HepG2 (cell line): ENCODE data around the gene FHDC1. TPM values are rescaled to one million over a fixed set of nuclear protein-coding genes. Genes with fewer than 3 reads are reported as not detected.

Experiments used
- ATAC-seq: fragments of 200-7000 bp; cut with Tn5 transposase; 3 replicates; pipeline ENCODE4 v1.9.1; 2020; ENCODE audit warnings: mild to moderate bottlenecking, moderate library complexity
- Bru-seq: library from RNA; stranded (reverse); fragments of 400-500 nt; gene quantifications from one replicate; lab custom pipeline; 2021; lab: Mats Ljungman, UMichigan
- BruChase-seq, 2 experiments: library from RNA; stranded (reverse); fragments of 400-500 nt; gene quantifications; one replicate each; lab custom pipeline; 2021; lab: Mats Ljungman, UMichigan
- BruUV-seq: library from RNA; stranded (reverse); fragments of 400-500 nt; replicated peaks from 2 replicates; lab custom pipeline; 2021; lab: Mats Ljungman, UMichigan
- CTCF ChIA-PET: fragments of 300-600 bp; formaldehyde crosslinking; extraction: SDS; loops from one replicate; lab custom pipeline; 2021; ENCODE audit warnings: low total read pairs, inconsistent platforms, low intra/inter-chr PET ratio; lab: Yijun Ruan, JAX
- POLR2A ChIA-PET: fragments of 350-600 bp; sonication (Branson Sonifier 250); formaldehyde crosslinking; loops from one replicate; lab custom pipeline; 2020; ENCODE audit warnings: antibody characterized with exemption, inconsistent platforms; lab: Yijun Ruan, JAX
- DNase-seq: peaks from one replicate; pipeline ENCODE4 v3.0.0-alpha.2; 2015; ENCODE audit warnings: low spot score
- FAIRE-seq: peaks from 3 replicates; lab custom pipeline; 2011; peaks lifted over from hg19 to GRCh38; lab: Jason Lieb, UNC
- H2AFZ ChIP-seq: one replicate; pipeline ENCODE4 v1.6.1; 2011; ENCODE audit warnings: low read length, inconsistent platforms
- H3K27ac ChIP-seq: fragments of 300-600 bp; 3 replicates; pipeline ENCODE4 v1.8.0; 2011; ENCODE audit warnings: mixed run types, mild to moderate bottlenecking, mixed read lengths, low read length, inconsistent platforms; ENCODE audit not compliant: insufficient read depth; ENCODE audit errors: extremely low read length
- H3K27me3 ChIP-seq, 2 experiments: fragments of 200-600 bp in 1 of 2; 2 replicates in 1 of 2; 3 replicates in 1 of 2; pipeline versions ENCODE4 v1.6.0 to v1.8.0; 2011; ENCODE audit warnings: low read length in 2 of 2, mild to moderate bottlenecking in 2 of 2, moderate library complexity in 2 of 2, inconsistent platforms in 1 of 2; ENCODE audit not compliant: insufficient read depth in 2 of 2, control insufficient read depth in 1 of 2
- H3K36me3 ChIP-seq, 2 experiments: fragments of 200-600 bp in 1 of 2; replicated peaks in 1 of 2; 2 replicates in 1 of 2; 3 replicates in 1 of 2; pipeline versions ENCODE4 v1.5.1 to v1.8.0; 2011; ENCODE audit warnings: low read length in 2 of 2, inconsistent platforms in 1 of 2; ENCODE audit not compliant: insufficient read depth in 2 of 2, control insufficient read depth in 1 of 2
- H3K4me1 ChIP-seq: 2 replicates; pipeline ENCODE4 v1.5.1; 2012; ENCODE audit warnings: low read length, inconsistent platforms; ENCODE audit not compliant: insufficient read depth
- H3K4me2 ChIP-seq: 2 replicates; pipeline ENCODE4 v1.6.0; 2011; ENCODE audit warnings: low read depth, low read length, inconsistent platforms
- H3K4me3 ChIP-seq, 3 experiments: fragments of 200-600 bp in 1 of 3; sonication (generic), shearing (Covaris generic) in 1 of 3; replicated peaks in 1 of 3; 2 replicates each; pipeline ENCODE4 v1.5.1; 2011 to 2016; ENCODE audit warnings: low read length in 3 of 3, inconsistent platforms in 2 of 3, low read depth in 2 of 3, mild to moderate bottlenecking in 2 of 3, control low read depth in 1 of 3, mixed read lengths in 1 of 3; ENCODE audit not compliant: insufficient read depth in 1 of 3
- H3K79me2 ChIP-seq: one replicate; pipeline ENCODE4 v1.6.1; 2011; ENCODE audit warnings: low read length, inconsistent platforms; ENCODE audit not compliant: insufficient read depth
- H3K9ac ChIP-seq: 2 replicates; pipeline ENCODE4 v1.6.0; 2011; ENCODE audit warnings: mild to moderate bottlenecking, low read depth, low read length, inconsistent platforms; ENCODE audit not compliant: insufficient read depth
- H3K9me3 ChIP-seq: 2 replicates; pipeline ENCODE4 v1.5.1; 2012; ENCODE audit warnings: mild to moderate bottlenecking, low read length
- H4K20me1 ChIP-seq: 2 replicates; pipeline ENCODE4 v1.6.0; 2011; ENCODE audit warnings: inconsistent platforms, mild to moderate bottlenecking, low read length, moderate library complexity; ENCODE audit not compliant: insufficient read depth
- BCL3 ChIP-seq: sonication (generic); formaldehyde crosslinking; IDR thresholded peaks from 2 replicates; pipeline ENCODE4 v1.5.1; 2020; ENCODE audit warnings: mild to moderate bottlenecking, missing genetic modification reagents, moderate library complexity
- HDAC1 ChIP-seq: sonication (generic); formaldehyde crosslinking; IDR thresholded peaks from 2 replicates; pipeline ENCODE4 v1.5.1; 2020; ENCODE audit warnings: mild to moderate bottlenecking, missing genetic modification reagents
- MYC ChIP-seq: sonication (generic); formaldehyde crosslinking; IDR thresholded peaks from 2 replicates; pipeline ENCODE4 v1.9.0; 2021; ENCODE audit warnings: missing genetic modification reagents, borderline replicate concordance
- NFKBIZ ChIP-seq: IDR thresholded peaks from 2 replicates; pipeline ENCODE4 v1.6.1; 2018; ENCODE audit warnings: missing genetic modification reagents, missing compliant biosample characterization
- XRCC5 ChIP-seq: fragments of 200-400 bp; formaldehyde crosslinking; optimal IDR thresholded peaks from 2 replicates; pipeline ENCODE3; 2017; ENCODE audit warnings: mild to moderate bottlenecking, low read length
- ZNF12 ChIP-seq: sonication (generic); formaldehyde crosslinking; IDR thresholded peaks from 2 replicates; pipeline ENCODE4 v1.5.0; 2020; ENCODE audit warnings: missing genetic modification reagents
- ZNF563 ChIP-seq: sonication (generic); formaldehyde crosslinking; IDR thresholded peaks from 2 replicates; pipeline ENCODE4 v1.8.0; 2022; ENCODE audit warnings: mild to moderate bottlenecking, moderate library complexity, missing genetic modification reagents
- WGBS: methylation state at CpG from one replicate; pipeline ENCODE4 v1.1.6; 2017; ENCODE audit warnings: low lambda C conversion rate; 5-methylcytosine and 5-hydroxymethylcytosine counted together
- in situ Hi-C: cut with HindIII; loops from 2 replicates; pipeline ENCODE4 v1.10.0; 2017; ENCODE audit warnings: low pct_unique_long_range_greater_than_20kb; ENCODE audit not compliant: extremely low pct_ligation_motif_present
- intact Hi-C: fragments of 100-400 bp; cut with micrococcal nuclease; formaldehyde crosslinking; loops from one replicate; pipeline ENCODE4 v1.10.0; 2022; ENCODE audit not compliant: unreplicated experiment
- long read RNA-seq, 2 experiments: library from RNA in 1 of 2; library from polyadenylated mRNA in 1 of 2; stranded (forward) in 1 of 2; unstranded in 1 of 2; transcript quantifications; one replicate each; pipeline ENCODE4 v2.0.0, GENCODE V29; 2019 to 2022
- polyA minus RNA-seq, 3 experiments: library from RNA; depleted of rRNA, polyadenylated mRNA; stranded (reverse); fragments of >200 nt; gene quantifications; 2 replicates each; pipeline ENCODE4 v1.2.3, GENCODE V29; 2011; ENCODE audit warnings: low replicate concordance in 1 of 3
- polyA plus RNA-seq, 8 experiments: library from polyadenylated mRNA; depleted of rRNA in 3 of 8; stranded (reverse) in 7 of 8; unstranded in 1 of 8; fragments of >200 nt; fragmentation: Illumina TruSeq in 4 of 8; extraction: Trizol in 4 of 8; gene quantifications; 2 replicates each; pipeline versions ENCODE4 v1.2.1 to v1.2.3, GENCODE V29; 2011 to 2016; ENCODE audit warnings: low read depth in 4 of 8, missing spikeins in 1 of 8, mixed read lengths in 1 of 8; ENCODE audit not compliant: insufficient read depth in 1 of 8
- total RNA-seq, 5 experiments: library from RNA; depleted of rRNA; stranded (reverse); fragments of >200 nt; fragmentation: Illumina TruSeq; extraction: Trizol; gene quantifications; 2 replicates each; pipeline ENCODE4 v1.2.3, GENCODE V29; 2016; ENCODE audit warnings: low read depth in 1 of 5
- TF ChIP-seq, protein P1 (sequence below): sonication (generic); formaldehyde crosslinking; IDR thresholded peaks from 2 replicates; pipeline ENCODE4 v1.4.0; 2020; ENCODE audit warnings: missing genetic modification reagents, borderline replicate concordance

The FHDC1 gene, protein sequence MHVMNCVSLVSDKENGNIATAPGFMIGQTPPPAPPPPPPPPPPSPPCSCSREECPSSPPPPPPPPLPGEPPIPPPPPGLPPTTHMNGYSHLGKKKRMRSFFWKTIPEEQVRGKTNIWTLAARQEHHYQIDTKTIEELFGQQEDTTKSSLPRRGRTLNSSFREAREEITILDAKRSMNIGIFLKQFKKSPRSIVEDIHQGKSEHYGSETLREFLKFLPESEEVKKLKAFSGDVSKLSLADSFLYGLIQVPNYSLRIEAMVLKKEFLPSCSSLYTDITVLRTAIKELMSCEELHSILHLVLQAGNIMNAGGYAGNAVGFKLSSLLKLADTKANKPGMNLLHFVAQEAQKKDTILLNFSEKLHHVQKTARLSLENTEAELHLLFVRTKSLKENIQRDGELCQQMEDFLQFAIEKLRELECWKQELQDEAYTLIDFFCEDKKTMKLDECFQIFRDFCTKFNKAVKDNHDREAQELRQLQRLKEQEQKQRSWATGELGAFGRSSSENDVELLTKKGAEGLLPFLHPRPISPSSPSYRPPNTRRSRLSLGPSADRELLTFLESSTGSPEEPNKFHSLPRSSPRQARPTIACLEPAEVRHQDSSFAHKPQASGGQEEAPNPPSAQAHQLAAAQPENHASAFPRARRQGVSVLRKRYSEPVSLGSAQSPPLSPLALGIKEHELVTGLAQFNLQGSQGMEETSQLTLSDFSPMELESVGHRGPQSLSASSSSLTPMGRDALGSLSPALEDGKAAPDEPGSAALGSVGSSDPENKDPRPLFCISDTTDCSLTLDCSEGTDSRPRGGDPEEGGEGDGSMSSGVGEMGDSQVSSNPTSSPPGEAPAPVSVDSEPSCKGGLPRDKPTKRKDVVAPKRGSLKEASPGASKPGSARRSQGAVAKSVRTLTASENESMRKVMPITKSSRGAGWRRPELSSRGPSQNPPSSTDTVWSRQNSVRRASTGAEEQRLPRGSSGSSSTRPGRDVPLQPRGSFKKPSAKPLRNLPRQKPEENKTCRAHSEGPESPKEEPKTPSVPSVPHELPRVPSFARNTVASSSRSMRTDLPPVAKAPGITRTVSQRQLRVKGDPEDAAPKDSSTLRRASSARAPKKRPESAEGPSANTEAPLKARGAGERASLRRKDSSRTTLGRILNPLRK
- total RNA-seq (2016; rRNA removed; fragmentation: Illumina TruSeq; extraction: Trizol) (0.03 and 0.07 TPM in 2 replicates), polyA plus RNA-seq (2011; rRNA removed) (0.15 and 0.21 TPM in 2 replicates), polyA minus RNA-seq (2011; rRNA and poly(A)+ RNA removed; ENCODE audit: low replicate concordance) (0.16 and 0.23 TPM in 2 replicates), Bru-seq, nascent RNA (percentile 28 among the genes with signal in this experiment), BruChase-seq, experiment 1, labeled RNA remaining after a 6-hour chase (percentile 38 among the genes with signal in this experiment), BruChase-seq, experiment 2, labeled RNA remaining after a 2-hour chase (percentile 36 among the genes with signal in this experiment)
- total RNA-seq (2016; cell fraction: cytosol; rRNA removed; fragmentation: Illumina TruSeq; extraction: Trizol; ENCODE audit: low read depth), result not detected in 2 replicates
- total RNA-seq (2016; cell fraction: insoluble cytoplasmic fraction; rRNA removed; fragmentation: Illumina TruSeq; extraction: Trizol), result 0.03 and 0.04 TPM in 2 replicates
- total RNA-seq (2016; cell fraction: membrane; rRNA removed; fragmentation: Illumina TruSeq; extraction: Trizol), result 0.03 and 0.06 TPM in 2 replicates
- 0.12 and 0.19 TPM in 2 replicates for total RNA-seq (2016; cell fraction: nucleus; rRNA removed; fragmentation: Illumina TruSeq; extraction: Trizol)
- 0.04 and 0.06 TPM in 2 replicates for polyA plus RNA-seq (2011; cell fraction: cytosol; rRNA removed)
- 0.63 and 1.1 TPM in 2 replicates for polyA plus RNA-seq (2011; cell fraction: nucleus; rRNA removed)
- polyA plus RNA-seq (2012), result 0.13 and 0.61 TPM in 2 replicates
- polyA plus RNA-seq (2016; cell fraction: cytosol; fragmentation: Illumina TruSeq; extraction: Trizol; ENCODE audit: low read depth), result not detected in 2 replicates
- 0.04 TPM in 1 of 2 replicates, not detected in the other for polyA plus RNA-seq (2016; cell fraction: insoluble cytoplasmic fraction; fragmentation: Illumina TruSeq; extraction: Trizol; ENCODE audit: low read depth)
- polyA plus RNA-seq (2016; cell fraction: membrane; fragmentation: Illumina TruSeq; extraction: Trizol; ENCODE audit: low read depth), result 0.02 TPM in 1 of 2 replicates, not detected in the other
- polyA plus RNA-seq (2016; cell fraction: nucleus; fragmentation: Illumina TruSeq; extraction: Trizol; ENCODE audit: insufficient read depth, low read depth), result 0.45 TPM in 2 replicates
- not detected in 2 replicates for polyA minus RNA-seq (2011; cell fraction: cytosol; rRNA and poly(A)+ RNA removed)
- polyA minus RNA-seq (2011; cell fraction: nucleus; rRNA and poly(A)+ RNA removed), result 0.13 and 0.25 TPM in 2 replicates
- long read RNA-seq, experiment 1, result 0 reads
- long read RNA-seq, experiment 2, partial matches to known transcripts, result 0 of 1 reads
- long read RNA-seq, experiment 2, other reads (novel, unspliced or antisense), result 1 of 1 reads

DNA sequence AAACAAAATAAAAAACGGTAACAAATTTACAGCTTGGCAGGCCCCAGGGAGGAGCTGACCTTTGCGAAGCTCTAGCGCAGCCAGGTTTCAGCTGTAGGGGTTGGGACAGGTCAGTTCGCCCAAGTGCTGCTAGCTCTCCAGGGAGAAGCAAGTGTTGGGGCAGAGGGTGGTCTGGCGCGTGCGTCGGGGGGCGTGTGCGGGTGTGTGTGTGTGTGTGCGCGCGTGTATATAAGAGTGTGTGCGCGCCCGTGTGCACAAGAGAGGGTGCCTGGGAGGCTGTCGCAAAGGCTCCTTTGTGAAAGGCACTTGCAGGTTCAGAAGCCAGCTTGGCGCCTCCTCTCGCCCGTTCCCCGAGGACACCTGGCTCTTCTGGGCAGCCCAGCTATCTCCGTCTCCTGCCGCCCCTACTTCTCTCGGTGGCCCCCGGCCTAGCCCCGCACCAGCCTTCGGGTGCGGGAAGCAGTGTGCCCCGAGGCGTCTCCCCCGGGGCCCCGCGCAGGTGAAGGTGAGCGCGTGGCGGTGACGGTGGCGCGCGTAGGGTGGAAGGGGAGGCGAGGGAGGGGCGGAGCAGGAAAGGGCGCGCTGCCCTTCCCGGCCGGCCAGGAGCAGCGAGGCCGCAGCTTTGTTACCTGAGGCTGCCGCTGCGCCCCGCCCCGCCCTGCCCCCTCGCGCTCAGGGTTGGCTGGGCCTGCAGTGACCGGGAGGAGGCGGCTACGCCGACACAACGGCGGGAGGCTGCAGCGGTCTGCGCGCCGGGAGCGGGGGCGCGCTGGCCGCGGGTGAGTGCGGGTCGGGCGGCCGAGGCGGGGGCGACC, at the start of gene FHDC1:
FHDC1 (plus strand) TSS at position 693 of the 815 bp plus-strand sequence. CDS start 6,735 bp downstream, outside the sequence.
- Histone ChIP-seq H3K27me3 (peaks cover 7 to 50% of the 10 kb centered on the region in 2 experiments; a peak in 4 of 5 replicates), H2AFZ (no peak within 1 kb of the TSS), H3K4me3 (peak within 1 kb of the TSS; percentile 41 to 71 (median 59)), H3K4me1 (peaks cover 25% of the 10 kb centered on the region), H4K20me1 (no peaks in the 10 kb centered on the region), H3K9ac (0 out of 2 replicates have a peak within 1 kb of the TSS, but pooled peaks have one; percentile 15), H3K36me3 (no peaks in the 10 kb centered on the region), H3K27ac (no peak within 1 kb of the TSS), H3K9me3 (no peaks in the 10 kb centered on the region), H3K4me2 (peak within 1 kb of the TSS; percentile 79), H3K79me2 (no peaks in the 10 kb centered on the region)
- no TSS peak for BruUV-seq
- ChIA-PET POLR2A (no interaction called here), CTCF (no interaction called here)
- intact Hi-C loops (loop anchor here (5.0 kb wide), 1 partner anchor 191 kb away; no protein-coding TSS in a partner anchor), in situ Hi-C loops (no loop called here)
- ATAC-seq (peak; percentile 84), FAIRE-seq (no peak), DNase-seq (no peak)
- 2% methylated on average over 26 of the region's 75 CpGs for WGBS
- no peak for TF ChIP-seq ZNF12
- peak; percentile 53; the same call in 1 of the 2 replicates for TF ChIP-seq HDAC1 (CRISPR knock-in tag)
- peak; percentile 39 for TF ChIP-seq XRCC5
- TF ChIP-seq ZNF563 (CRISPR knock-in tag), result 0 out of 2 replicates have a peak, but pooled peaks have one; percentile 36
- 0 out of 2 replicates have a peak, but pooled peaks have one; percentile 23 for TF ChIP-seq BCL3 (CRISPR knock-in tag)
- TF ChIP-seq NFKBIZ (CRISPR knock-in tag), result no peak
- TF ChIP-seq MYC (CRISPR knock-in tag), result 0 out of 2 replicates have a peak, but pooled peaks have one; percentile 37
- TF ChIP-seq, protein P1, sequence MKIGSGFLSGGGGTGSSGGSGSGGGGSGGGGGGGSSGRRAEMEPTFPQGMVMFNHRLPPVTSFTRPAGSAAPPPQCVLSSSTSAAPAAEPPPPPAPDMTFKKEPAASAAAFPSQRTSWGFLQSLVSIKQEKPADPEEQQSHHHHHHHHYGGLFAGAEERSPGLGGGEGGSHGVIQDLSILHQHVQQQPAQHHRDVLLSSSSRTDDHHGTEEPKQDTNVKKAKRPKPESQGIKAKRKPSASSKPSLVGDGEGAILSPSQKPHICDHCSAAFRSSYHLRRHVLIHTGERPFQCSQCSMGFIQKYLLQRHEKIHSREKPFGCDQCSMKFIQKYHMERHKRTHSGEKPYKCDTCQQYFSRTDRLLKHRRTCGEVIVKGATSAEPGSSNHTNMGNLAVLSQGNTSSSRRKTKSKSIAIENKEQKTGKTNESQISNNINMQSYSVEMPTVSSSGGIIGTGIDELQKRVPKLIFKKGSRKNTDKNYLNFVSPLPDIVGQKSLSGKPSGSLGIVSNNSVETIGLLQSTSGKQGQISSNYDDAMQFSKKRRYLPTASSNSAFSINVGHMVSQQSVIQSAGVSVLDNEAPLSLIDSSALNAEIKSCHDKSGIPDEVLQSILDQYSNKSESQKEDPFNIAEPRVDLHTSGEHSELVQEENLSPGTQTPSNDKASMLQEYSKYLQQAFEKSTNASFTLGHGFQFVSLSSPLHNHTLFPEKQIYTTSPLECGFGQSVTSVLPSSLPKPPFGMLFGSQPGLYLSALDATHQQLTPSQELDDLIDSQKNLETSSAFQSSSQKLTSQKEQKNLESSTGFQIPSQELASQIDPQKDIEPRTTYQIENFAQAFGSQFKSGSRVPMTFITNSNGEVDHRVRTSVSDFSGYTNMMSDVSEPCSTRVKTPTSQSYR (CRISPR knock-in tag), result peak; percentile 17; the same call in 1 of the 2 replicates
